GM23248 (cell line): ENCODE data around the gene VRK3. TPM values are rescaled to one million over a fixed set of nuclear protein-coding genes. Genes with fewer than 3 reads are reported as not detected.

Experiments used
- DNase-seq: peaks from one replicate; pipeline ENCODE4 v3.0.0-alpha.2; 2015
- H2AFZ ChIP-seq: fragments of 200-600 bp; sonication (generic); 2 replicates; pipeline ENCODE4 v1.6.1; 2016; ENCODE audit warnings: antibody characterized with exemption
- H3F3A ChIP-seq: fragments of 200-600 bp; sonication (generic); 2 replicates; pipeline ENCODE4 v1.6.1; 2016; ENCODE audit warnings: mild to moderate bottlenecking, antibody characterized with exemption, mixed run types; ENCODE audit not compliant: insufficient read depth
- H3K27ac ChIP-seq: fragments of 200-600 bp; sonication (generic); 2 replicates; pipeline ENCODE4 v1.5.1; 2016; ENCODE audit warnings: mild to moderate bottlenecking
- H3K27me3 ChIP-seq: fragments of 200-600 bp; sonication (generic); replicated peaks from 2 replicates; pipeline ENCODE4 v1.6.1; 2016; ENCODE audit warnings: mild to moderate bottlenecking; ENCODE audit not compliant: insufficient read depth
- H3K36me3 ChIP-seq: fragments of 200-600 bp; sonication (generic); 2 replicates; pipeline ENCODE4 v1.6.1; 2016; ENCODE audit warnings: low read depth, mild to moderate bottlenecking
- H3K4me1 ChIP-seq: fragments of 200-600 bp; sonication (generic); 2 replicates; pipeline ENCODE4 v1.6.1; 2016; ENCODE audit warnings: mild to moderate bottlenecking; ENCODE audit not compliant: insufficient read depth
- H3K4me2 ChIP-seq: fragments of 200-600 bp; sonication (generic); one replicate; pipeline ENCODE4 v1.6.1; 2016; ENCODE audit warnings: mild to moderate bottlenecking; ENCODE audit not compliant: unreplicated experiment
- H3K4me3 ChIP-seq: fragments of 200-600 bp; sonication (generic); 2 replicates; pipeline ENCODE4 v1.5.1; 2016; ENCODE audit warnings: mild to moderate bottlenecking
- H3K79me2 ChIP-seq: fragments of 200-600 bp; sonication (generic); 2 replicates; pipeline ENCODE4 v1.6.1; 2016; ENCODE audit warnings: mild to moderate bottlenecking; ENCODE audit not compliant: insufficient read depth
- H3K9ac ChIP-seq: fragments of 200-600 bp; sonication (generic); 2 replicates; pipeline ENCODE4 v1.6.1; 2016; ENCODE audit warnings: mild to moderate bottlenecking
- H3K9me2 ChIP-seq: fragments of 200-600 bp; sonication (generic); 2 replicates; pipeline ENCODE4 v1.6.1; 2016; ENCODE audit warnings: mixed run types, mild to moderate bottlenecking, moderate library complexity; ENCODE audit not compliant: insufficient read depth
- H3K9me3 ChIP-seq: fragments of 200-600 bp; sonication (generic); one replicate; pipeline ENCODE4 v1.6.1; 2017; ENCODE audit warnings: low read depth
- H4K20me1 ChIP-seq: fragments of 200-600 bp; sonication (generic); 2 replicates; pipeline ENCODE4 v1.6.0; 2016; ENCODE audit not compliant: insufficient read depth
- EZH2 ChIP-seq: fragments of 200-600 bp; sonication (generic); IDR thresholded peaks from 2 replicates; pipeline ENCODE4 v1.6.1; 2018; ENCODE audit warnings: antibody characterized with exemption, mild to moderate bottlenecking; ENCODE audit not compliant: insufficient read depth, poor library complexity, severe bottlenecking
- EZH2phosphoT487 ChIP-seq: fragments of 200-600 bp; sonication (generic); IDR thresholded peaks from 2 replicates; pipeline ENCODE4 v1.6.1; 2018; ENCODE audit warnings: antibody characterized with exemption, moderate library complexity, mild to moderate bottlenecking, low read depth; ENCODE audit not compliant: insufficient read depth
- WGBS, 2 experiments: methylation state at CpG; one replicate each; pipeline ENCODE4 v1.1.6; 2015 to 2017; ENCODE audit warnings: low lambda C conversion rate in 2 of 2, low coverage in 1 of 2; ENCODE audit errors: missing lambda C conversion rate in 2 of 2; 5-methylcytosine and 5-hydroxymethylcytosine counted together
- in situ Hi-C: fragments of 300-500 bp; cut with MboI; formaldehyde crosslinking; loops from 2 replicates; pipeline ENCODE4 v1.15.0; 2020
- polyA plus RNA-seq: library from polyadenylated mRNA; unstranded; fragments of >200 nt; fragmentation: Nextera tagmentation; extraction: Ambion mirVana; gene quantifications from 2 replicates; pipeline ENCODE4 v1.2.1, GENCODE V29; 2016
- total RNA-seq: library from RNA; depleted of rRNA; stranded (reverse); fragments of >200 nt; shearing (Covaris generic); gene quantifications from 2 replicates; pipeline ENCODE4 v1.2.3, GENCODE V29; 2014; rRNA removed

The VRK3 gene
- total and polyA plus RNA-seq, 2 experiments from 2014 or later: 30.8 to 45.6 TPM

DNA sequence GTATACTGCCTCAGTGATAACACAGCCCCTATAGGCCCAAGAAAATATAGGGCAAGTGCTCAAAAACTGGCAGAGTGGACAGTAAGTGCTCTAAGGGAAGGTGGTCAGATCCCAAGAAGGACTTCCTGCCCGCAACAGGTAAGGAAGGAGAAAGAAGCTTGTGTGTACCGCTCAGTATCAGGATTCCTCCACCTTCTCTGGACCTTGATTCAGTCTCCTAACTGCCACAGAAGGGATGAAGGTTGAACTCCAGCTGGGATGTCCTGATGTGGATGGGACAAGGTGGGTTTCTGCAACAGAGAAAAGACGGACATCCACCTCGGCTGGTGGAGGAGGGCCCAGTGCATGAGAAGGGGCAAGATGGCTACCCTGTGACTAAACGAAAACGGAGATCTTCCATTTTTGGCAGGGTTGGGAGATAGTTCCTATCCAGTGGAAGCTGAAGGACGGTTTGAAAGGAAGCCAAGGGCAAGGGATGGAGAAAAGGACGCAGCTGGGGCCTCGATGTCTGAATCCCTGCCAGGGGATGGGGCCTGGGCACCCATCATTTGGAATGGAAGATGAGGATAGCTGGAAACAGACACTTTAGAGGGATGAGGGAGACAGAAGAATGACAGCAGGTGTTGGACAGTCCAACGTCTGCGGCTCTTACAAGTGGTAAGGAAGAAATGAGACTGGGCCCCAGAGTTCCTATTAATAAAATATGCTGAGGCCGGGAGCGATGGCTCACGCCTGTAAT, 97.5 kb downstream of the VRK3 start:
- in situ Hi-C loops: loop anchor here (25.0 kb wide), 1 partner anchor 210 kb away; no protein-coding TSS in a partner anchor
- Histone ChIP-seq H3K27ac (peak overlapping the region; percentile 87), H3K27me3 (no peaks in the 10 kb centered on the region), H3K4me2 (peak overlapping the region; percentile 80), H3F3A (peaks cover 16% of the 10 kb centered on the region), H2AFZ (no peak overlapping the region), H3K4me1 (peaks cover 8% of the 10 kb centered on the region; the same call in 1 of the 2 replicates), H3K79me2 (peaks cover 64% of the 10 kb centered on the region), H3K9me2 (no peaks in the 10 kb centered on the region), H3K9ac (no peak overlapping the region; the same call in 1 of the 2 replicates), H3K36me3 (peaks cover 7% of the 10 kb centered on the region; the same call in 1 of the 2 replicates), H4K20me1 (no peaks in the 10 kb centered on the region), H3K9me3 (no peaks in the 10 kb centered on the region), H3K4me3 (peak overlapping the region; percentile 98)
- no peak for DNase-seq
- WGBS, 2 experiments: 86% methylated on average over 14 of the region's 14 CpGs
- no peak for TF ChIP-seq EZH2
- TF ChIP-seq EZH2phosphoT487: no peak

DNA sequence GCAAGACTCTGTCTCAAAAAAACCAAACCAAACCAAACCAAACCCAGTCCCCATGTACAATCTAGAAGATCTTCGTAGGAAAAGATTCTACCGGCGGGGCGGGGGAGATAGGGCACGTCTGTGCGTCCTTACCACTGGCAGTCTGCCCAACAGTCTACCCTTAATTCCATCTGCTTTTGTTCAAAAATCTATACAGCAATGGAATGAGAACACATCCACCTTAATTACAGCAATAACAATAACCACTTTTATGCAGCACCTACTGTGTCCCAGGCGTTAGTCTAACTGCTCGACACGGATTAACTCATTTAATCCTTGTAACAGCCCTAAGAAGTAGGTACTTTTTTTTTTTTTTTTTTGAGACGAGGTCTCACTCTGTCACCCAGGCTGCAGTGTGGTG, 98.7 kb downstream of the VRK3 start:
- in situ Hi-C loops: loop anchor here (25.0 kb wide), 1 partner anchor 211 kb away; no protein-coding TSS in a partner anchor
- Histone ChIP-seq H3K4me1 (peaks cover 19% of the 10 kb centered on the region), H3K36me3 (peaks cover 7% of the 10 kb centered on the region; the same call in 1 of the 2 replicates), H3K9ac (no peak overlapping the region), H4K20me1 (no peaks in the 10 kb centered on the region), H3K4me2 (no peak overlapping the region), H3K27me3 (no peaks in the 10 kb centered on the region), H3K9me3 (no peaks in the 10 kb centered on the region), H3K9me2 (no peaks in the 10 kb centered on the region), H3F3A (peaks cover 16% of the 10 kb centered on the region), H3K79me2 (peaks cover 76% of the 10 kb centered on the region), H2AFZ (no peak overlapping the region), H3K4me3 (no peak overlapping the region), H3K27ac (no peak overlapping the region)
- DNase-seq: no peak
- no peak for TF ChIP-seq EZH2
- TF ChIP-seq EZH2phosphoT487: no peak
- WGBS, 2 experiments: 87% methylated on average over 10 of the region's 10 CpGs

Other genes with a start within 250 kb of the VRK3 start
- 17.7 and 21.1 TPM in 2 replicates for gene FUZ, start 212.1 kb downstream of the VRK3 start, total RNA-seq
- gene FUZ, start 212.1 kb downstream of the VRK3 start, polyA plus RNA-seq: 11.7 and 15.1 TPM in 2 replicates
- gene MED25, start 207.1 kb downstream of the VRK3 start, total RNA-seq: 21.8 and 24.2 TPM in 2 replicates
- 17.4 and 21.9 TPM in 2 replicates for gene MED25, start 207.1 kb downstream of the VRK3 start, polyA plus RNA-seq
- gene PTOV1, start 174.2 kb downstream of the VRK3 start, total RNA-seq: 53.1 and 88.0 TPM in 2 replicates
- gene PTOV1, start 174.2 kb downstream of the VRK3 start, polyA plus RNA-seq: 88.9 and 91.7 TPM in 2 replicates
- gene PNKP, start 157.8 kb downstream of the VRK3 start, total RNA-seq: 31.5 and 35.9 TPM in 2 replicates
- 32.7 and 42.2 TPM in 2 replicates for gene PNKP, start 157.8 kb downstream of the VRK3 start, polyA plus RNA-seq
- gene AKT1S1, start 148.0 kb downstream of the VRK3 start, total RNA-seq: 11.6 and 17.3 TPM in 2 replicates
- 60.4 and 65.2 TPM in 2 replicates for gene AKT1S1, start 148.0 kb downstream of the VRK3 start, polyA plus RNA-seq
- 6.3 and 6.6 TPM in 2 replicates for gene TBC1D17, start 147.7 kb downstream of the VRK3 start, total RNA-seq
- 32.4 and 33.0 TPM in 2 replicates for gene TBC1D17, start 147.7 kb downstream of the VRK3 start, polyA plus RNA-seq
- gene IL4I1, start 128.5 kb downstream of the VRK3 start, total RNA-seq: not detected in 2 replicates
- gene IL4I1, start 128.5 kb downstream of the VRK3 start, polyA plus RNA-seq: 0.66 and 0.91 TPM in 2 replicates
- 8.9 and 19.1 TPM in 2 replicates for gene ATF5, start 96.2 kb downstream of the VRK3 start, total RNA-seq
- gene ATF5, start 96.2 kb downstream of the VRK3 start, polyA plus RNA-seq: 8.0 and 8.9 TPM in 2 replicates
- gene NUP62, start 95.9 kb downstream of the VRK3 start, total RNA-seq: 35.1 and 41.6 TPM in 2 replicates
- gene NUP62, start 95.9 kb downstream of the VRK3 start, polyA plus RNA-seq: 38.4 and 38.5 TPM in 2 replicates
- gene SIGLEC11, start 64.2 kb downstream of the VRK3 start, total RNA-seq: not detected in 2 replicates
- not detected in 2 replicates for gene SIGLEC11, start 64.2 kb downstream of the VRK3 start, polyA plus RNA-seq
- 6.6 and 12.5 TPM in 2 replicates for gene ZNF473, start 633 bp upstream of the VRK3 start, total RNA-seq
- gene ZNF473, start 633 bp upstream of the VRK3 start, polyA plus RNA-seq: 4.5 and 5.0 TPM in 2 replicates
- gene IZUMO2, start 137.9 kb upstream of the VRK3 start, total RNA-seq: not detected in 2 replicates
- gene IZUMO2, start 137.9 kb upstream of the VRK3 start, polyA plus RNA-seq: not detected in 2 replicates
- not detected in 2 replicates for gene MYH14, start 178.2 kb upstream of the VRK3 start, total RNA-seq
- gene MYH14, start 178.2 kb upstream of the VRK3 start, polyA plus RNA-seq: not detected in 2 replicates